Hematopoietic multipotent progenitor cell treated with erythropoietin and hydrocortisone succinate and interleukin-3 and kit ligand, for 6 days (in vitro differentiated cells): Measurements from ENCODE around the gene TH.

Experiments used
- DNase-seq: peaks from one replicate; pipeline ENCODE4 v3.0.0-alpha.2; 2015

Gene TH

GRCh38 chr11:2139621-2140337 is 31.8 kb downstream of the TH start:
- no peak for DNase-seq

- no peak for DNase-seq
Measured at GRCh38 chr11:2139123-2139521, 32.5 kb downstream of the TH start, which contains the start of gene IGF2. Gene IGF2 (minus strand): TSS chr11:2139389. CDS start chr11:2135523, 3,866 bp downstream.

- DNase-seq = no peak
Measured at GRCh38 chr11:2138431-2139122, 33.0 kb downstream of the TH start.

GRCh38 chr11:2138068-2138430 is 33.6 kb downstream of the TH start:
- no peak for DNase-seq

GRCh38 chr11:2137202-2138067 is 34.2 kb downstream of the TH start:
- DNase-seq = no peak

GRCh38 chr11:2136952-2137201 is 34.7 kb downstream of the TH start:
- DNase-seq = no peak

- DNase-seq = no peak
Measured at GRCh38 chr11:2136209-2136951, 35.2 kb downstream of the TH start.

GRCh38 chr11:2135648-2136201 is 35.9 kb downstream of the TH start:
- DNase-seq = no peak

- no peak for DNase-seq
Measured at GRCh38 chr11:2135018-2135569, 36.5 kb downstream of the TH start.

GRCh38 chr11:2134022-2135010 is 37.3 kb downstream of the TH start:
- DNase-seq = no peak

GRCh38 chr11:2133241-2134021 is 38.2 kb downstream of the TH start:
- DNase-seq = no peak

- no peak for DNase-seq
Measured at GRCh38 chr11:2132874-2133240, 38.8 kb downstream of the TH start.

- DNase-seq = no peak
Measured at GRCh38 chr11:2132246-2132645, 39.4 kb downstream of the TH start.

- DNase-seq = no peak
Measured at GRCh38 chr11:2131371-2132236, 40.0 kb downstream of the TH start.

GRCh38 chr11:2130881-2131352 is 40.7 kb downstream of the TH start:
- DNase-seq = no peak

GRCh38 chr11:2129699-2130366 is 41.8 kb downstream of the TH start:
- DNase-seq = no peak

- no peak for DNase-seq
Measured at GRCh38 chr11:2129308-2129698, 42.3 kb downstream of the TH start.

- no peak for DNase-seq
Measured at GRCh38 chr11:2128511-2129307, 42.9 kb downstream of the TH start.
